GM06990 (cell line): ENCODE results near the gene IGF1R.

Experiments
- DNase-seq: peaks from one replicate; pipeline ENCODE4 v3.0.0-alpha.2; 2011; ENCODE audit not compliant: insufficient read length; ENCODE audit errors: extremely low read depth
- H3K27me3 ChIP-seq: replicated peaks from 2 replicates; pipeline ENCODE4 v1.6.0; 2011; ENCODE audit warnings: low read length; ENCODE audit not compliant: control insufficient read depth, insufficient read depth
- H3K36me3 ChIP-seq: 2 replicates; pipeline ENCODE4 v1.5.1; 2011; ENCODE audit warnings: low read length; ENCODE audit not compliant: control insufficient read depth, insufficient read depth
- H3K4me3 ChIP-seq: replicated peaks from 2 replicates; pipeline ENCODE4 v1.5.1; 2011; ENCODE audit warnings: low read depth, mild to moderate bottlenecking, control low read depth, low read length
- TF ChIP-seq, protein P1 (sequence below): IDR thresholded peaks from 2 replicates; pipeline ENCODE4 v1.5.1; 2011; ENCODE audit warnings: low read length, control low read depth, mild to moderate bottlenecking, inconsistent platforms; ENCODE audit not compliant: insufficient read depth, poor library complexity, severe bottlenecking

Gene IGF1R

DNA sequence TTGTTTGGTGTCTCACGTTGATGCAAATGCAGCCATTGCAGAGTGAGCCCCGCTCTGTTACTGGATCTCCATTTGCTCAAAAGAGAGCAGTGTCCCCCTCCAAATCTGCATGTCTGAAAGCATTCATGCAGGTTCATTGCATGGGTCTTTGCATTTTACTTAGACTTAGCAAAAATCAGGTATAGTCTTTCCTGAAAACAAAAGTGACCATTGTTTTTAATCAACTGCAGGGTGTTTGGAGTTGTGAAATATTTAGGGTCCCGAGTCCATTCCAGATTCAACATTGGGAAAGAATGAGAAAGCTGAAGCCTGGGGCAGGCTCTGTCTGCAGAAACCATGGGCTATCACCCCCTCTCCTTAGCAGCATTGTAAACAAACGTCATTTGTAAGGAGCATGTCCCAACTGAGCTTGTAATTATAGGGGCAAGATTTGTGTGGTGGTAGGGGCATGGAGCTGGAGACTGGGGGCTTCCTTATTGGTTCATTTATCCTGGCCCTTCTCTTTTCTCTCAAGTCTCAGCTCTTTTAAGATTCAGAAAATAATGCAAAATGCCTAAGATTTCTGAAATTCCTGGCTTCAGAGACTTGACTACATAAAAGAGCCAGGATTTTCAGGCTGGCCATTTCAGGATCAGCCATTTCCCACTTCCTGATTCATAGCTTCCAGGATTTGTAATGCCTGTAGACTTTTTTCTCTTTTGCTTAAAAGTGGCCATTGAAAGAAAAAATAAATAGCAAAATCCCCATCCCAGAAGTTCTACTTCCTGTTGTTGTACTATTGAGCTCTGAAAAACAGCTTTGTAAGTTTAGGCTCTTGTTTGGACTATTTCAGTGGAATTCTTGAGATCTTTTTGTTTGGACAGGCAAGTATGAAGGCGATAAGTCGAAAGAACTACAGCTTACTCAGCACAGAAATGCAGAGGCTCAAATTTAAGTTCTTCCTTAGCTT lies 23.0 kb downstream of the IGF1R start:
- no peaks in the 10 kb centered on the region for H3K27me3 ChIP-seq
- no peak for DNase-seq
- H3K4me3 ChIP-seq = no peak overlapping the region
- TF ChIP-seq, protein P1, sequence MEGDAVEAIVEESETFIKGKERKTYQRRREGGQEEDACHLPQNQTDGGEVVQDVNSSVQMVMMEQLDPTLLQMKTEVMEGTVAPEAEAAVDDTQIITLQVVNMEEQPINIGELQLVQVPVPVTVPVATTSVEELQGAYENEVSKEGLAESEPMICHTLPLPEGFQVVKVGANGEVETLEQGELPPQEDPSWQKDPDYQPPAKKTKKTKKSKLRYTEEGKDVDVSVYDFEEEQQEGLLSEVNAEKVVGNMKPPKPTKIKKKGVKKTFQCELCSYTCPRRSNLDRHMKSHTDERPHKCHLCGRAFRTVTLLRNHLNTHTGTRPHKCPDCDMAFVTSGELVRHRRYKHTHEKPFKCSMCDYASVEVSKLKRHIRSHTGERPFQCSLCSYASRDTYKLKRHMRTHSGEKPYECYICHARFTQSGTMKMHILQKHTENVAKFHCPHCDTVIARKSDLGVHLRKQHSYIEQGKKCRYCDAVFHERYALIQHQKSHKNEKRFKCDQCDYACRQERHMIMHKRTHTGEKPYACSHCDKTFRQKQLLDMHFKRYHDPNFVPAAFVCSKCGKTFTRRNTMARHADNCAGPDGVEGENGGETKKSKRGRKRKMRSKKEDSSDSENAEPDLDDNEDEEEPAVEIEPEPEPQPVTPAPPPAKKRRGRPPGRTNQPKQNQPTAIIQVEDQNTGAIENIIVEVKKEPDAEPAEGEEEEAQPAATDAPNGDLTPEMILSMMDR = no peak
- H3K36me3 ChIP-seq = no peaks in the 10 kb centered on the region

DNA sequence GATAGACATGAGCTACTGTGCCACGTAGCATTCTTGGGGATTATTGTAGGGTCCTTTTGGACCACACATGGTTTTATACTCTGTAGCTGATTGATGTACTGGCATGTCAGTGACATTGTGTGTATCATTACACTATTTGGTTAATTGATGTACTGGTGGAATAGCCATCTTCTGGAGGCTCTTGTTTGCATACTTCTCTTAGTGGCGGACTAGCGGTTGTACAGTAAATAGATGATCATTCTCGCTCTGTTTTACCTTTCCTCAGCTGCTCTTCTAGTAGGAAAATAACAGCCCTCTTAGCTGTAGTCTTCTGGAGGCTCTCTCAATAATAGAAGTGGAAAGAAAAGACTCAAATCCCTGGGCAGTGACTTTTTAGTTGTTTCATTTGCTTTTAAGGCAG lies 24.8 kb downstream of the IGF1R start:
- Histone ChIP-seq H3K4me3 (no peak overlapping the region), H3K27me3 (no peaks in the 10 kb centered on the region), H3K36me3 (no peaks in the 10 kb centered on the region)
- TF ChIP-seq, protein P1 = no peak
- DNase-seq = no peak

DNA sequence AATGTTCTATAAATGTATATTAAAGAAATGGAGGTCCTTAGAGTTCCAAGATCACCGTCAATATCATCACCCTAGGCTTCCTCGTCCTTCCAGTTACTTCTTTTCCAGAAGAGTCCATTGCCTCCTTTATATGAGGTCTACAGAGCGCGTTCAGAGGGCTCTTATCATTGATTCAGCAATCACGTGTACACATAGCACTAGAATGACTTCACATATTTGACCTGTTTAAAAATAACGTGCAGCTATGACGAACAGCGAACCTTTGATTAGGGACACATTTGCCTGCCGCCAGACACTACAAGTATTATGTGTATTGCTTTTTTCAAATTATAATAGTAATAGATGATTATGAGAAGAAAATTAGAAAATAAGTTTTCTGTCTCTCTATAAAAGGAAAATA lies 26.0 kb downstream of the IGF1R start:
- TF ChIP-seq, protein P1 = no peak
- DNase-seq = no peak
- Histone ChIP-seq H3K27me3 (no peaks in the 10 kb centered on the region), H3K36me3 (no peaks in the 10 kb centered on the region), H3K4me3 (no peak overlapping the region)

DNA sequence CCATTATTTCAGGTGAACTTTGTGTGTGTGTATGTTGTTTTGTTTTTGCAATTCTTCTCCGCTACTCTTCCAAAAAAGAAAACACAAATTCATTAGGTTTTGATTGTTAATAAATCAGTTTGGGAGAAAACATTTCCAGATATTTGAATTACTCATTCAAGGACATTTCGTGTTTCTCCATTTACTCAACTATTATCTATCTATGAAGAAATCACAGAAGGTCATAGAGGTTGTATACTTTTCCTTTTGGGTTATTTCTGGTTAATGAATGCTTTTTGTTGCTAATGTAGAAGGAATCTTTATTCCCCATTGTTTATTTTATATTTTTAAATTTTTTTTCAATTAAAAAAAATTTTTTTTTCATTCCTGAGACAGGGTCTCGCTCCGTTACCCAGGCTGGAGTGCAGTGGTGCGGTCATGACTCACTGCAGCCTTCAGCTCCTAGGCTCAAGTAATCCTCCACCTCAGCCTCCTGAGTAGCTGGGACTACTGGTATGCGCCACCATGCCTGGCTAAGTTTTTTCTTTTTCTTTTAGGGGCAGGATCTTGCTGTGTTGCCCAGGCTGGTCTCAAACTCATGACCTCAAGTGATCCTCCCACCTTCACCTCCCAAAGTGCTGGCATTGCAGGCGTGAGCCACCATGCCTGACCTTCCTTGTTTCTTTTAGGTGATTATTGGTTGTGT lies 28.4 kb downstream of the IGF1R start:
- TF ChIP-seq, protein P1 = no peak
- no peak for DNase-seq
- H3K4me3 ChIP-seq = no peak overlapping the region
- H3K36me3 ChIP-seq = no peaks in the 10 kb centered on the region
- H3K27me3 ChIP-seq = no peaks in the 10 kb centered on the region

DNA sequence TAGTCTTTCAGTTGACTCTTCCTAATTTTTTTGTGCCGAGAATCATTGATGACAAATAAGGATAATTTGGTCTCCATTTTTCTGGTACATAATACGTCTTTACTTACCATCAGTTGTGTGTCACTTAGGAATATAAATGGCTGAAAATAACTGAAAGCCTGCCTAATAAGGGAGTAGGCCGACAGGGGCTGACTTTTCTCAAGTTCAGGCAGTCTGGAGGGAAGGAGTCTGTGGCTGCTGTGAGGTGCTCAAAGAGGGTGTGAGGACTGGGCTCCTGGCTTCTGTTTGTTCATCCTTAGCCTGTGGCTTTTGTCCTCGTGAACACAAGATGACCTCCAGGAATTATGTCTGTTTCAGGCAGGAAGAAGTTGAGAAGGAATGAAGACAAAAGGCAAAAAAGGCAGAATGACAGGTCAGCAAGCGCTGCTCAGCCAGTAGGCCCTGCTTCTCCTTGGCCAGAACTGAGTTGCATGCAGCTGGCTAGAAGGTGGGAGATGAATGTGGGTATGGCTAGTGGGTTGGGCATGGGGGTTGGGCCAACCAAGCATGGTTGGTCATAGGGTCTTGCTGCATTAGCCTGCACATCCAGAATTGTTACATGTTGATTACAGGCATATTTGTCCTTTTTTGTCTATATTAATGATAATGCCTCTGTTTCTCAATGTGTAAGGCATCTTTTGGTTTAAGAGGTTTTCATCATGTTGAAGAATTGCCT lies 29.2 kb downstream of the IGF1R start:
- no peaks in the 10 kb centered on the region for H3K36me3 ChIP-seq
- TF ChIP-seq, protein P1 = no peak

More for the DNA sequence above, 29.2 kb downstream of the IGF1R start:
- DNase-seq = no peak
- no peak overlapping the region for H3K4me3 ChIP-seq
- no peaks in the 10 kb centered on the region for H3K27me3 ChIP-seq
